HG03354 (cell line): ENCODE data around the gene VENTX.

Source experiments
- ATAC-seq: cut with Tn5 transposase; IDR thresholded peaks from one replicate; pipeline ENCODE4 v1.9.1; 2021; ENCODE audit warnings: mild to moderate bottlenecking; ENCODE audit not compliant: unreplicated experiment, poor library complexity, severe bottlenecking

Gene VENTX

GRCh38 chr10:133266056-133266795 is 28.6 kb downstream of the VENTX start:
- ATAC-seq: no peak

- ATAC-seq: no peak
Observed at GRCh38 chr10:133267293-133267692, 29.6 kb downstream of the VENTX start.

GRCh38 chr10:133267829-133268228 is 30.2 kb downstream of the VENTX start:
- no peak for ATAC-seq

- ATAC-seq: no peak
Observed at GRCh38 chr10:133268532-133268931, 30.9 kb downstream of the VENTX start.

- no peak for ATAC-seq
Observed at GRCh38 chr10:133269367-133269766, 31.7 kb downstream of the VENTX start.

GRCh38 chr10:133270204-133270603 is 32.5 kb downstream of the VENTX start:
- no peak for ATAC-seq

- ATAC-seq: no peak
Observed at GRCh38 chr10:133270773-133271297, 33.2 kb downstream of the VENTX start.

- ATAC-seq: no peak
Observed at GRCh38 chr10:133271521-133272300, 34.1 kb downstream of the VENTX start.

GRCh38 chr10:133272301-133272963 is 34.8 kb downstream of the VENTX start:
- no peak for ATAC-seq

- ATAC-seq: no peak
Observed at GRCh38 chr10:133272964-133273420, 35.3 kb downstream of the VENTX start.

GRCh38 chr10:133273534-133274143 is 36.0 kb downstream of the VENTX start:
- ATAC-seq: no peak

GRCh38 chr10:133274751-133275683 is 37.4 kb downstream of the VENTX start:
- peak; percentile 55 for ATAC-seq

- peak; percentile 43 for ATAC-seq
Observed at GRCh38 chr10:133275684-133276092, 38.0 kb downstream of the VENTX start.

GRCh38 chr10:133276100-133276434 is 38.4 kb downstream of the VENTX start:
- no peak for ATAC-seq

- peak; percentile 46 for ATAC-seq
Observed at GRCh38 chr10:133276435-133277201, 39.0 kb downstream of the VENTX start, which contains the start of gene ADAM8. ADAM8 (minus strand) TSS chr10:133276868; CDS start chr10:133276817, 51 bp downstream.

GRCh38 chr10:133277277-133277992 is 39.8 kb downstream of the VENTX start:
- ATAC-seq: no peak

GRCh38 chr10:133277993-133278576 is 40.4 kb downstream of the VENTX start:
- ATAC-seq: no peak
